Right ventricle myocardium inferior (tissue), 1 donor: ENCODE data around the gene GNG7. TPM values are rescaled to one million over a fixed set of nuclear protein-coding genes. Genes with fewer than 3 reads are reported as not detected.
"Not testable (repeated sequence)": the region's sequence is repeated elsewhere in the genome, so short reads cannot be mapped to it uniquely, and the experiment has no call there.

Experiments used
- ATAC-seq: fragments of 200-7000 bp; cut with Tn5 transposase; one replicate; pipeline ENCODE4 v1.9.1; 2020; ENCODE audit warnings: mild to moderate bottlenecking, moderate library complexity
- DNase-seq: peaks from one replicate; pipeline ENCODE4 v3.0.0; 2021; ENCODE audit errors: missing footprints
- intact Hi-C: fragments of 100-400 bp; cut with DNase I; formaldehyde crosslinking; loops from one replicate; pipeline ENCODE4 v1.11.0; 2022
- total RNA-seq: library from RNA; stranded (reverse); fragmentation: NEBNext Ultra II Directional; extraction: Animal tissue kit (Norgen Biotek cat#: 25700); gene quantifications from one replicate; pipeline ENCODE4 v1.2.1, GENCODE V29; 2021
- donor health status: DM: no; HTN: yes; CAD: no; lungs with severe emphysema.

GNG7 gene
- total RNA-seq, 1 donor from 2014 or later, result 26.7 TPM

DNA sequence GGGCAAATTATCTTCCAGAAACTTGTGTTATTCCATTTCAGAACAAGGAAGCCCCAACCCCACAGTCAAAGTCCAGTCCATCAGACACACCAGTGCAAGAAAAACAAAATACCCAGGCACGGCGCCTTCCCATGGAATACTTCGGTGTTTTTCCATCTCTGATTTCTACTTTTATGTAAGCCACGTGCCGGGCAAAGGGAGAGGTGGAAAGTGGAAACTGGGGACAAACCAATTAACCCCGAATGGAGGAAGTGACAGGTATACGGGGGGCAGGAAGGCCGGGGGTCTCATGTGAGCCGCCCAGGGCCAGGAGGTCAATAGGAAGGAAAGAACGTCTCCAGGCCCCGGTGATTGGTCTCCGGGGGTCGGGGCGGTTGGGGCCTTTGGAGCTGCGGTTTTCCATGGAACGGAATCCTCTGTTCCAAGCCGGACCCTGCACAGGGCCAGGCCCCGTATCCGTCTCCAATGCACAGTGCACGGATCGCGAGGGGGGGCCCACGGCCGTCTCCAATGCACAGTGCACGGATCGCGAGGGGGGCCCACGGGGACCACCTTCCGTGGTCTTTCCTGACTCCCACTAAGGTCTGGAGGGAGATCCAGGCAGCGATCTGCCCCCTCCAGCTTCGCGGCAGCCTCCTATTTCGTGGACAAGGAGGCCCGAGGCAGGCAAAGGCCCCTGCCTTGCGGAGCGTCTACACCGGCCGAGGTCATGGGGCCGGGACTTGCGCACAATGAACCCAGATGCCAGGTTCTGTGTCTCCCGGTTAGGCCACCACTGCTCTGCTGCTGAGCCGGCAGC is 146.9 kb downstream of the GNG7 start:
- DNase-seq (no peak), ATAC-seq (no peak)
- intact Hi-C loops, result no loop called here

DNA sequence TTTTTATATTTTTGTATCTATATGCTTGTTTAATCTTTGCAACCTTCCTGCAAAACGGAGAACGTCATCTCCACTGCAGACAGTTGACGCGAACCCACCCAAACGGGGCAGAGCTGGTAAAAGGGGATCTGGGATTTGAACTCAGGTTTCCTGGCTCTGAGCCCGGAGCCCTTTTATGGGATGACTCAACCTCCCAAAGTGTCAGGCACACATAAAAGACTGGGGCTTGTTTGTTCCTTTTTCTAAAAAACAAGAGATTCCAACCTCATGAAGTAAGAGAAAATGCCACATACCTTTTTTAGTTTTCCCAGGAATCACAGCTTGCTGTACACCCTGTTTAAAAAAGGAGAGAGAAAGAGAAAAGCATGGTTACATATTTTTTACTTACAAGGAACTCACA is 147.6 kb downstream of the GNG7 start:
- DNase-seq (no peak), ATAC-seq (no peak)
- intact Hi-C loops, result no loop called here

DNA sequence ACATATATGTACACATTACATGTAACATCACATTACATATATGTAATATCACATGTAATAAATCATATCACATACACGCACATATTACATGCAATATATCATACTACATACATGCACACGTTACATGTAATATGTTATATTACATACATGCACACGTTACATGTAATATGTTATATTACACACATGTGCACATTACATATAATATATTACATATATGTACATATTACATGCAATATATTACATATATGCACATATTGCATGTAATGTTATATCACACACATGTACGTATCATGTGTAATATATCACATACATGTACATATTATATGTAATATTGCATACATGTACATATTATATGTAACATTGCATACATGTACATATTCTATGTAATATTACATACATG is 149.0 kb downstream of the GNG7 start:
- intact Hi-C loops, result no loop called here
- ATAC-seq, result no peak
- DNase-seq, result no peak

DNA sequence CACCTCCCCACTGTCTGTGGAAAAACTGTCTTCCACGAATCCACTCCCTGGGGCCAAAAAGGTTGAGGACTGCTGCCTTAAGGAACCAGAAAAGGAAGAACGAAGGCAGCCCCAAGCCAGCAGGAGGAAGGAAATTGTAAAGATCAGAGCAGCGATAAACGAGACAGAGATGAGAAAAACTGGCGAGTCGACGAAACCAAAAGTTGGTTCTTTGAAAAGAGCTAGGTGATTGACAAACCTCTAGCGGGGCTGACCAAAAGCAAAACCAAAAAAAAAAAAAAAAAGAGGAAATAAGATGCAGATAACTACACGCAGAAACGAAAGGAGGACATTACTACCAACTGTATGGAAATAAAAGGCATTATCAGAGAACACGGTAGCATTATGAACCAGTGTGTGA is 149.6 kb downstream of the GNG7 start:
- intact Hi-C loops, result no loop called here
- DNase-seq (no peak), ATAC-seq (no peak)

DNA sequence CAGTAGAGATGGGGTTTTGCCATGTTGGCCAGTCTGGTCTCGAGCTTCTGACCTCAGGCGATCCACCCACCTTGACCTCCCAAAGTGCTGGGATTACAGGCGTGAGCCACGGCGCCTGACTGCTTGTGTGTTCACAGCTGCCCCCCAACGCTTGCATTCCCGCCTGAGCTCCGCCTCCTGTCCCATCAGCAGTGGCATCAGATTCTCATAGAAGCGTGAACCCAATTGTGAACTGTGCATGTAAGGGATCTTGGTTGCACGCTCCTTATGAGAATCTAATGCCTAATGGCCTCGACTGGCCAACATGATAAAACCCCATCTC is 150.7 kb downstream of the GNG7 start:
- ATAC-seq (no peak), DNase-seq (peak; percentile 63)
- intact Hi-C loops, result no loop called here

DNA sequence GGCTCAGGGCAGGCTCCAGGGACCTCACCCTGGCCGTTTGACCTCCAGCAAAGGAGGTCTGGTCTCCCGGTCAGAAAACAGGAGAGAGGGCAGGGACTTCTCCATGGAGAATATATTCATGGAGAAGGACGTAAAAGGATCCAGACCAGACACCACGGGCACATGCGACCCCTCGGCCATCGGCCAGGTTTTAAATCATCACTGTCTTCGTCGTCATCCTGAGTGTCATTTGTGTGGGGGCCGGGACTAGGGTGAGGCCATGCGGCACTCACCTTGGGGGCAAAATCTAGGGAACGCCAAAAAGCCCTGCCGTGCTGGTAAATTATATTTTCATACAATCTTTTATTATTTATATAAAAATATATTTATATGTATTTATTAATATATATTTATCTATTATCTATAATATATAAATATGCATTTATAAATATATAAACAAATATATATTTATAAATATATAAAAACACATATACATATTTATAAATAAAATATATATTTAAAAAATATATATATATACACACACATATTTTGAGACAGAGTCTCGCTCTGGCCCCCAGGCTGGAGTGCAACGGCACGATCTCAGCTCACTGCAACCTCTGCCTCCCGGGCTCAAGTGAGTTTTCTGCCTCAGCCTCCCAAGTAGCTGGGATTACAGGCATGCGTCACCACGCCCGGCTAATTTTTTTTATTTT is 151.2 kb downstream of the GNG7 start:
- intact Hi-C loops, result no loop called here
- DNase-seq, result peak; percentile 48
- ATAC-seq, result no peak

DNA sequence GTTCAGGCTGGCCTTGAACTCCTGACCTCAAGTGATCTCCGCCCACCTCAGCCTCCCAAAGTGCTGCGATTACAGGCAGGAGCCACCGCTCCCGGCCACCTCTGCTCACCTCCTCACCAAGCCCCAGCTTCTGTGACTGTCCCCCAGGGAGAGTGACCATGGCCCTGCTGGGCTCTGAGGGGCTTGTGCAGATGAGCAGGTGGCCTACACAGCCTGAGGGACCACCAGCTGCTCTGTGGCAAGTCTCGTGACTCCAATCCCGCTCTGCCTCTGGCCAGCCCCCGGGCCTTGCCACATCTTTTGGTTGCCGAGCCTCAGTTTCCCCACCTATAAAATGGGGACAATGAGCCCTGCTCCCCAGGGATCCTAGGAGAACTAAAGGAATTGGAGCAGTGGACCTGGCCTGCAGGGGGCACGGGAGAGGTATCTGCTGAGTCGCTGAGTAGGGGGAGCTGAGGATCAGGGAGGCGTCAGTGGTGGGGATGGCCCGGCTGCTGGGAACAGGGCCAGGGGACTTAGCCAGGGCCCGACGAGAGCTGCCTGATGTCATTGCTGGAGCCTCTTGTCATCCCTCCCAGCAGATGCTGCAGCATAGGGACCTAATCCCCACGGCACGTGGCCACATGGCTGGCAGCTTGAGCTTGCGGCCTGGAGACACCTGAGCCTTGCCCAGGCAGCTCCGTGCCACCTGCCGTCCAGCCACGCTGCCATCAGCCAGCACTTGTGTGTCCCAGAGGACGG is 151.9 kb downstream of the GNG7 start:
- DNase-seq (peak; percentile 68), ATAC-seq (no peak)
- intact Hi-C loops, result no loop called here

DNA sequence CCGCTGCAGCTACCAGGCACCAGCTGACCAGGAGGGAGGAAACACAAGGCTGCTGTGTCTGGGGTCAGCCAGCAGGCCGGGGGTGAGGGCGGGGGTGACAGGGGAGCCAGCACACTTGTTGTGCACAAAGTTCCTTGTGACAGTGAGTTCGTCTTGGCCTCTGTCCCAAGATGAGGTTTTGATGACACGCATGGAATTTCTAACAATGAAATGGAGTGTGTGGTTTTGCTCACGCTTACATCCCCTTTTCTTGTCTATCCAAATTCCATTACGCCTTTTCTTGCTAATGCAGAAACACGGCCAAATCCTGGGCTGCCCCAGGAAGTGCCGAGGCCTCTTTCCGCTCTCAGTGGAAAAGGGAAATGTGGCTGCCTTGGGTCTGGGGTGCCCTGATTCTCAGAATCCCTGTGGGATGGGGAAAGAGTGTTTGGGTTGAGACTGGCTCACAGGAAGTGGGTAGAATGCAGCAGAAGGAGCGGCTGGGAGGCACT is 152.7 kb downstream of the GNG7 start:
- peak; percentile 89 for DNase-seq
- intact Hi-C loops, result no loop called here
- peak; percentile 51 for ATAC-seq

DNA sequence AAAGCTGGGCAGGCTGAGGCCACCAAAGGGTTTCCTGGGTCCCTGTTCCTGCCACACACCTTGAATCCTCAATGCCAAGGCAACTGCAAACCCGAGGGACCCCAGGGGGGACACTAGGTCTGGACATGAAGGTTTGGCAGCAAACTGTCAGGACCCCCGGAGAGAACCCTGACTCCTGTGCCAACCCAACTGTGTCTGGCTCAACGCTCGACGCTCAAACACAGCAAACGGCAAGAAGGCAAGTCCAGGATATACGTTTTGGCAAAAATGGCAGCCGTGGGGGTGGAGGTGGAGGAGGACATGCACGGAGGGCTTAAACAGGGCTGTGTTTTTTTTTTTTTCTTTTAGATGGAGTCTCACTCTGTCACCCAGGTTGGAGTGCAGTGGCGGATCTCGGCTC is 153.5 kb downstream of the GNG7 start:
- DNase-seq (no peak), ATAC-seq (no peak)
- intact Hi-C loops, result no loop called here

DNA sequence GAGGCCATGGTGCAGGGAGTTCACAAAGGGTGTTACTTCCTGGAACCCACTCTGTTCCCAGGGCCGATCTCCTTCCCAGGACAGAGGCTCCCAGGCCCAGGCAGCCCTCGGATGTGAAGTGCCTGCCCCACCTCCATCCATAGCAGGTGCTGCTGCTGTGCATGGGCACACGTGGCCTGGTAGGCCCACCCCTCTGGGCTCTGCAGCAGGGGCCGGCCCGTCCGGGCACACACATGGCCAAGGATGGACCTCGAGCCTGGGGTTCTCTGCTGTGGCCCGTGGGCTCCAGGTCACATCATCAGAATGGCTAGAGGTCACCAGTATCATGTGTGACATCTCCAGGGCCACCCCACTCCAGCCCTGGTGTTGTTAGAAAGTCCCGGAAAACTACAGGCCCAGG is 154.8 kb downstream of the GNG7 start:
- intact Hi-C loops, result no loop called here
- peak; percentile 50 for DNase-seq
- no peak for ATAC-seq

DNA sequence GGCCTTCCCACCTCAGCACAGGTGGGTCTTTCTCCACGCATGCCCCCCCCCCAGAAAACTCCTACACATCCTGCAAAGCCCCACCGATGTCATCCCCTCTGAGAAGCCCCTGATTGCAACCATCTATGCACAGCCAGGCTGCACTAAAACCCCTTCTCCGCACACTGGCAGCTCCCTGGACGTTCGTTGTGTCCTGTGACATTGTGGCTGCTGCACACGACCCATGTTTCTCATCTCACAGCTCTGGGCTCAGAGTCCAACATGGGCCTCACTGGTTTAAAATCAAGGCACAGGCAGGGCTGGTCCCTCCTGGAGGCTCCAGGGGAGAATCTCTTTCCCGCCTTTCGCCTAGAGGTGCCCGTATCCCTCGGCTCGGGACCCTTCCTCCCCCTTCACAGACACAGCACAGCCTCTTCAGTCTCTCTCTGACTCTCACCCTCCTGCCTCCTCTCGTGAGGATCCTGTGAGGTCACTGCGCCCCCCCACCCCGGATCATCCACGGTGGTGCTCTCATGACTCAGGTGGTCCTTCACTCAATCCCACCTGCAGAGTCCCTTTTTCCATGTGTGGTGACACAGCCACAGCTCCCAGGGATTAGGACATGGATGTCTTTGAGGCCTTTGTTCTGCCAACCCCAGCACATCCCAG is 155.3 kb downstream of the GNG7 start:
- intact Hi-C loops, result no loop called here
- ATAC-seq (no peak), DNase-seq (no peak)

DNA sequence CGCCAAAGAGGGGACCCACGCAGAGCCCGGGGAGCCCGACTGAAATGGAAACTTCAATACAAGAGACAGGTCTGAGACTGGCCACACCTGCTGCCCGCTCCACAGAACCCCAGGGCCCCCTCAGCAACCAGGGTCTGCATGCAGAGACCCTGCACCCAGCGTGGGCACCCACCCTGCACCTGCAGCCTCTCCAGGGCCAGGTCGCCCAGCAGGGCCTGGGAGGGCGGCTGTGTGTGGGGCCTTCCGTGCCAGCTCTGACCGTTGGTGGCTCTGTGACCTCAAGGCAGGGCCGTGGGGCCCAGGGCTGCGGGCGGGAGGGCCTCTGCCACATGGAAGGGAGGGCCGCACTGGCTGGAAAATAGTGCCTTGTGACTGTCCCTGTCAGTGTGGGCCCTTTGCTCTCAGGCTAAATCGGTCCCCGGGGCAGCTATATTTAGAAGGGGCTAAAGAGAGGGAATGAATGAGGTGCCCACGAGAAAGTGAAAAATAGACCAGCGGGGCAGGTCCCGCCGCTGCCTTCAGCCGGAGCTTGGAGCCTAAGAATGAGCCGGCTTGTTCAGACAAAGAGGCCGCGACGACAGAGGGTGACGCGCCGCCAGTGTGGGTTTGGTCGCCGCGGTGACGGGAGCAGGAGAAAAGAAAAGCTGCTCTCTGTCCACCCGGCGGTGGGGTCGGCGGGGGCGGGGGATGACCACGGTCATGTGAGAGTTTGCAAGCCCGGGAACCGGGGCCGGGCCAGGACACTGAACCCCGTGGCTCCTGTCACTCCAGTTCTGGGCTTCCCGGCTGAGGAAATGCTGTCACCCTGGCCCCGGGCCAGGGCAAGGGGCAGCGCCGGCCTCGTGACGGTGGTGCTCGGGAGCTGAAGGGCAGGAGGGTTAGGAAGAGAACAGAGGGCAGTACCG is 156.1 kb downstream of the GNG7 start:
- intact Hi-C loops, result no loop called here
- ATAC-seq (peak; percentile 65), DNase-seq (peak; percentile 94)

DNA sequence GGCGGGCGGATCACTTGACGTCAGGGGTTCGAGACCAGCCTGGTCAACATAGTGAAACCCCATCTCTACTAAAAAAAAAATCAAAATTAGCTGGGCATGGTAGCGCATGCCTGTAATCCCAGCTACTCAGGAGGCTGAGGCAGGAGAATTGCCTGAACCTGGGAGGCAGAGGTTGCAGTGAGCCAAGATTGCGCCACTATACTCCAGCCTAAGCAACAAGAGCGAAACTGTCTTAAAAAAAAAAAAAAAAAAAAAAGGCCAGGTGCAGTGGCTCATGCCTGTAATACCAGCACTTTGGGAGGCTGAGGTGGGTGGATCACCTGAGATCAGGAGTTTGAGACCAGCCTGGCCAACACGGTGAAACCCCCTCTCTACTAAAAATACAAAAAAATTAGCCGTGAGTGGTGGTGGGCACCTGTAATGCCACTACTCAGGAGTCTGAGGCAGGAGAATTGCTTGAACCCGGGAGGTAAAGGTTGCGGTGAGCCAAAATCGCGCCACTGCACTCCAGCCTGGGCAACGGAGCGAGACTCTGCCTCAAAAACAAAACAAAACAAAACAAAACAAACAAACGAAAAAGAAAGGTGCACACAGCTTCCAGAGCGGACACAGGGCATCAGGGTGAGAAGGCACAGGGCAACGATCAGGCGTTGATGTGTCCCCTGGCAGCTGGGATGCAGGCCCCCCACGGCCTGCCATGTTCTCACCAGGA is 156.9 kb downstream of the GNG7 start:
- ATAC-seq, DNase-seq, intact Hi-C loops: not testable (repeated sequence)

DNA sequence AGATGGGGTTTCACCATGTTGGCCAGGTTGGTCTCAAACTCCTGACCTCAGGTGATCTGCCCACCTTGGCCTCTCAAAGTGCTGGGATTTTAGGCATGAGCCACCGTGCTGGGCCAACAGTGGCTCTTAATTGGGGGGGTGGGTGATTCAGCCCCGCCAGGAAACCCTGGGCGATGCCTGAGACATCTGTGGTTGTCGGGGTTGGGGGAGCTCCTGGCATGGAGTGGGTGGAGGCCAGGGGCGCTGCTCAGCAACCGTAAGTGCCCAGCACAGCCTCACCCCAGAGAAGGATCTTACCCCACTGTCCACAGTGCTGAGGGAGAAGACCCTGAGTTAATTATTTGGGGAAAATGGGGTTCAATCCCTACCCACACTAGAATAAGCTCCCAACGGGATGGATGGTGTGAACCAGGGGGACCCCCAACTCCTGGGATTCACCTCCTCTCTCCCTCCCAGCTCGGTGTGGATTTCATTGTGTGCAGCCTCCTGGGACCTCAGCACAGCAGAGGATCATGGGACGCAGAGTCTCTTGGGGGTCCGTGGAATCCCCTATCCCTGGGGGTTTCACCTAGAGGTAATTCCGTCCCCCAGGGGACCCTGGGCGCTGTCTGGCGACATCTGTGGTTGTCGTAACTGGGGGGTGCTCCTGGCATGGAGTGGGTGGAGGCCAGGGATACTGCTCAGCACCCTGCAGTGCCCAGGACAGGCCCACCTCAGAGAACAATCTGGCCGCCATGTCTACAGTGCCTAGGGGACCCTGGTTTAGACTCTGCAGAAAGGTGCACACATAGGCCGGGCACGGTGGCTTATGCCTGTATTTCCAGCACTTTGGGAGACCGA is 157.7 kb downstream of the GNG7 start:
- intact Hi-C loops, result loop anchor here (5.0 kb wide), 1 partner anchor 47 kb away; no protein-coding TSS in a partner anchor
- DNase-seq, result peak; percentile 66
- ATAC-seq, result no peak

DNA sequence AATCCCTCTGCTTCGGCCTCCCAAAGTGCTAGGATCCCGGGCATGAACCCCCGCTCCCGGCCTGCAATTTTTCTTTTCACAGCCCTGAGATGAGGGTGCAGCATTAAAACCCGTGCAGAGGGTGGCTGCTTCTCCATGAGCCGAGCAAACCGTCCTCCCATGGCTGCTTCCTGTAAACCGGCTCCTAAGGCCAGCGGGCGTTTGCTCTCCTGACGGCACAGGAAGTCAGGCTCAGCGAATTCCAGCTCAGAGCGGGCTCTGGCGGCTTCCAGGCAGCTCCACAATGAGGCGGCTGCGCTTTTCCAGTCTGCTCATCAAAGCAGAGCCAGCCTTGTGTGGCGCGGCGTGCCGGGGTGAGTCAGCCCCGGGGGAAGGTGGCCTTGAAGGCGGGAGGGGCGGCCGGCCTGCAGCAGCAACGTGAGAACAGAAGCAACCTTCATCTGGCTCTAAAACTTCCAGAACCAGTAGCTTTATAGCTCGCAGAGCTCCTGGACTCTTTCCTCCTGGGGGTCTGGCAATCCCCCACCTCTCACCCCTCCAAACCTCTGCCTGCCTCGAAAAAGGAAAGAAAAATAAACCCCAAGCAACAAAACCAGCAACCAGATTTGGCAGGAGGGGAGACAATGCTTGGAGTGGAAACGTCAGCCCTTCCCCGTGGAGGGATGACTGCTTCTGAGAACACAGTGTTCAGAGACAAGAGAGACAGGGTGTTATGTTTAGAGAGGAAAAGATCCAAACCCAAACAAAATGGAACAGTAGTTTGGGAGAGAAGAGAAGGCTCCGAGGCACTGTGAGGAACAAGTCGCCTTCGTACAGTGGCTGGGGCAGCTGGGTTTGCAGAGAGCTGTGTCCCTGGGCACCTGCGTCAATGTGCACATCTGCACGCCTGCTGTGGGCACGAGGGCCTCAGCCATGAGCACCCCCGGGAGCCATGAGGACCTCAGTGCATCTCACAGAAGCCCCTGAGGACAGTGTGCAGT is 158.7 kb downstream of the GNG7 start:
- peak; percentile 81 for ATAC-seq
- peak; percentile 96 for DNase-seq
- intact Hi-C loops, result loop anchor here (1.0 to 5.0 kb wide), 3 partner anchors 33 to 66 kb away; no protein-coding TSS in a partner anchor
